ENCODE measurements around the gene USE1. TPM values are rescaled to one million over a fixed set of nuclear protein-coding genes. Genes with fewer than 3 reads are reported as not detected.

The USE1 gene
- total RNA-seq, 2 donors from 2014 or later = 24.5 to 30.3 TPM

- DNase-seq (ENCODE audit: low spot score) = no peak
- Histone ChIP-seq H3K4me3 (no peak overlapping the region), H3K9me3 (no peaks in the 10 kb centered on the region), H3K4me1 (replicated peaks) (no peaks in the 10 kb centered on the region), H3K27ac (no peak overlapping the region), H3K36me3 (no peaks in the 10 kb centered on the region), H3K27me3 (replicated peaks; ENCODE audit: insufficient read depth) (no peaks in the 10 kb centered on the region)
- 76% methylated on average over 12 of the region's 12 CpGs for WGBS
- intact Hi-C loops (cut with DNase I) = loop anchor here (2.0 kb wide), 1 partner anchor 20 kb away; no protein-coding TSS in a partner anchor
- TF ChIP-seq POLR2AphosphoS5 (IDR thresholded peaks at IDR 0.05) (no peak), POLR2A (IDR thresholded peaks at IDR 0.05) (no peak)
Observed at GRCh38 chr19:17266589-17266974, 51.4 kb downstream of the USE1 start.

GRCh38 chr19:17266975-17267788 is 52.0 kb downstream of the USE1 start, which contains the start of gene BABAM1:
Gene BABAM1, plus strand, starts transcription at chr19:17267443. Its CDS starts 1,364 bp downstream, at chr19:17268807.
- H3K27ac ChIP-seq = peak within 1 kb of the TSS; percentile 66 to 70
- intact Hi-C loops (cut with DNase I) = loop anchor here (2.0 kb wide), 1 partner anchor 20 kb away; no protein-coding TSS in a partner anchor
- under 1% methylated on average over 27 of the region's 27 CpGs for WGBS
- peak within 1 kb of the TSS; percentile 64 to 81 for H3K4me3 ChIP-seq
- H3K27me3 ChIP-seq (replicated peaks; ENCODE audit: insufficient read depth) = no peaks in the 10 kb centered on the region
- peak; percentile 98 for DNase-seq (ENCODE audit: low spot score)
- no peaks in the 10 kb centered on the region for H3K36me3 ChIP-seq
- no peaks in the 10 kb centered on the region for H3K9me3 ChIP-seq
- TF ChIP-seq CTCF (IDR thresholded peaks at IDR 0.05) (peak in 1 of 4 experiments; percentile 8), POLR2AphosphoS5 (IDR thresholded peaks at IDR 0.05) (peak; percentile 99), POLR2A (IDR thresholded peaks at IDR 0.05) (peak; percentile 16)
- H3K4me1 ChIP-seq (replicated peaks) = no peaks in the 10 kb centered on the region

GRCh38 chr19:17268754-17269153 is 53.6 kb downstream of the USE1 start:
- H3K27me3 ChIP-seq (replicated peaks; ENCODE audit: insufficient read depth) = no peaks in the 10 kb centered on the region
- no peak for DNase-seq (ENCODE audit: low spot score)
- no peak overlapping the region for H3K27ac ChIP-seq
- intact Hi-C loops (cut with DNase I) = no loop called here
- 93% methylated on average over 13 of the region's 13 CpGs for WGBS
- H3K36me3 ChIP-seq = no peaks in the 10 kb centered on the region
- no peaks in the 10 kb centered on the region for H3K4me1 ChIP-seq (replicated peaks)
- TF ChIP-seq CTCF (IDR thresholded peaks at IDR 0.05) = no peak
- no peak for TF ChIP-seq POLR2A (IDR thresholded peaks at IDR 0.05)
- H3K4me3 ChIP-seq = no peak overlapping the region
- H3K9me3 ChIP-seq = no peaks in the 10 kb centered on the region

Other genes starting within 250 kb of the USE1 start
- gene CPAMD8, start 188.5 kb upstream of the USE1 start, total RNA-seq = 100 to 1,000 TPM; 134 to 216 TPM
- 10 to 100 TPM in 1 of 2 donors, 1 to 10 TPM in 1; 6.5 to 15.3 TPM for gene HAUS8, start 139.9 kb upstream of the USE1 start, total RNA-seq
- gene MYO9B, start 139.6 kb upstream of the USE1 start, total RNA-seq = 100 to 1,000 TPM in 1 of 2 donors, 10 to 100 TPM in 1; 50.9 to 208 TPM
- gene OCEL1, start 10.9 kb downstream of the USE1 start, total RNA-seq = 10 to 100 TPM; 21.6 to 26.2 TPM
- gene NR2F6, start 30.6 kb downstream of the USE1 start, total RNA-seq = 100 to 1,000 TPM in 1 of 2 donors, 10 to 100 TPM in 1; 91.7 to 108 TPM
- 1 to 10 TPM; 3.5 to 8.4 TPM for gene USHBP1, start 49.4 kb downstream of the USE1 start, total RNA-seq
- 10 to 100 TPM; 80.0 to 81.6 TPM for gene BABAM1, start 52.1 kb downstream of the USE1 start, total RNA-seq
- 1 to 10 TPM in 1 of 2 donors, under 1 TPM in 1; 0.64 to 1.2 TPM for gene ANKLE1, start 66.5 kb downstream of the USE1 start, total RNA-seq
- 10 to 100 TPM; 20.1 to 21.6 TPM for gene ABHD8, start 88.1 kb downstream of the USE1 start, total RNA-seq
- 100 to 1,000 TPM; 157 to 169 TPM for gene MRPL34, start 90.5 kb downstream of the USE1 start, total RNA-seq
- 10 to 100 TPM in 1 of 2 donors, 1 to 10 TPM in 1; 9.6 to 18.6 TPM for gene DDA1, start 94.2 kb downstream of the USE1 start, total RNA-seq
- gene ANO8, start 119.5 kb downstream of the USE1 start, total RNA-seq = 10 to 100 TPM in 1 of 2 donors, 1 to 10 TPM in 1; 9.8 to 10.1 TPM
- gene GTPBP3, start 122.2 kb downstream of the USE1 start, total RNA-seq = 10 to 100 TPM; 42.4 to 67.0 TPM
- gene PLVAP, start 162.0 kb downstream of the USE1 start, total RNA-seq = 10 to 100 TPM; 33.5 to 35.4 TPM
- not detected for gene CCDC194, start 178.8 kb downstream of the USE1 start, total RNA-seq
- 10 to 100 TPM; 32.7 to 75.3 TPM for gene BST2, start 190.3 kb downstream of the USE1 start, total RNA-seq
- 10 to 100 TPM; 71.2 to 75.7 TPM for gene MVB12A, start 204.7 kb downstream of the USE1 start, total RNA-seq
- gene TMEM221, start 233.3 kb downstream of the USE1 start, total RNA-seq = 1 to 10 TPM; 1.4 to 1.7 TPM
- not detected for gene NXNL1, start 245.6 kb downstream of the USE1 start, total RNA-seq

Measured in prostate gland (tissue), 2 donors.